Aorta (tissue), 5 donors: ENCODE results near the gene TMPRSS3. TPM values are rescaled to one million over a fixed set of nuclear protein-coding genes. Genes with fewer than 3 reads are reported as not detected.

Experiments used
- ATAC-seq: fragments of 200-7000 bp; cut with Tn5 transposase; one replicate; pipeline ENCODE4 v1.9.1; 2022; ENCODE audit warnings: moderate library complexity; ENCODE audit not compliant: low FRiP score
- DNase-seq, 2 donors: peaks; one replicate each; pipeline ENCODE4 v3.0.0-alpha.2; 2020
- H3K27ac ChIP-seq, 2 donors: one replicate each; pipeline ENCODE4 v1.5.1; 2013; ENCODE audit warnings: low read length in 2 of 2, mild to moderate bottlenecking in 2 of 2, moderate library complexity in 2 of 2, control low read depth in 1 of 2, inconsistent platforms in 1 of 2, low read depth in 1 of 2
- H3K27me3 ChIP-seq, 2 donors: one replicate each; pipeline ENCODE4 v1.6.1; 2013; ENCODE audit warnings: control low read depth in 1 of 2, low read length in 1 of 2, mild to moderate bottlenecking in 1 of 2, moderate library complexity in 1 of 2; ENCODE audit not compliant: insufficient read depth in 2 of 2, control insufficient read depth in 1 of 2
- H3K36me3 ChIP-seq, 2 donors: one replicate each; pipeline ENCODE4 v1.6.1; 2013; ENCODE audit warnings: control low read depth in 1 of 2, low read length in 1 of 2, mild to moderate bottlenecking in 1 of 2; ENCODE audit not compliant: insufficient read depth in 2 of 2, control insufficient read depth in 1 of 2
- H3K4me1 ChIP-seq, 2 donors: one replicate each; pipeline ENCODE4 v1.6.1; 2013; ENCODE audit warnings: low read length in 2 of 2, control low read depth in 1 of 2, mild to moderate bottlenecking in 1 of 2, moderate library complexity in 1 of 2; ENCODE audit not compliant: insufficient read depth in 2 of 2, control insufficient read depth in 1 of 2
- H3K4me3 ChIP-seq, 2 donors: one replicate each; pipeline ENCODE4 v1.5.1; 2013; ENCODE audit warnings: low read length in 2 of 2, control low read depth in 1 of 2, mild to moderate bottlenecking in 1 of 2
- H3K9me3 ChIP-seq: one replicate; pipeline ENCODE4 v1.6.1; 2013; ENCODE audit warnings: mild to moderate bottlenecking, low read length; ENCODE audit not compliant: control insufficient read depth
- WGBS, 2 donors: extraction: QIAGEN DNeasy Blood & Tissue Kit; methylation state at CpG; one replicate each; pipeline ENCODE4 v1.1.7; 2013; 5-methylcytosine and 5-hydroxymethylcytosine counted together
- intact Hi-C, 2 donors: fragments of 100-400 bp; cut with DNase I; formaldehyde crosslinking; loops; one replicate each; pipeline versions ENCODE4 v1.14.2 to v1.15.0; 2022
- polyA plus RNA-seq, 2 donors: library from polyadenylated mRNA; stranded (reverse); fragments of 200-250 nt; gene quantifications; one replicate each; pipeline ENCODE4 v1.2.3, GENCODE V29; 2013
- total RNA-seq, 2 donors: library from RNA; stranded (reverse); fragmentation: NEBNext Ultra II Directional; extraction: Animal tissue kit (Norgen Biotek cat#: 25700); gene quantifications; one replicate each; pipeline ENCODE4 v1.2.1, GENCODE V29; 2021
- donor health status: healthy with polysubstance abuse.
- donor health status: Bipolar disorder and iron deficiency.
- donor health status: DM: no; HTN: no; CAD: no.
- donor health status: DM: no; HTN: no; CAD: no.
- donor health status: DM: yes; HTN: yes; CAD: no.

The TMPRSS3 gene
- total and polyA plus RNA-seq, 4 donors = 0.15 TPM; not detected in 2

DNA sequence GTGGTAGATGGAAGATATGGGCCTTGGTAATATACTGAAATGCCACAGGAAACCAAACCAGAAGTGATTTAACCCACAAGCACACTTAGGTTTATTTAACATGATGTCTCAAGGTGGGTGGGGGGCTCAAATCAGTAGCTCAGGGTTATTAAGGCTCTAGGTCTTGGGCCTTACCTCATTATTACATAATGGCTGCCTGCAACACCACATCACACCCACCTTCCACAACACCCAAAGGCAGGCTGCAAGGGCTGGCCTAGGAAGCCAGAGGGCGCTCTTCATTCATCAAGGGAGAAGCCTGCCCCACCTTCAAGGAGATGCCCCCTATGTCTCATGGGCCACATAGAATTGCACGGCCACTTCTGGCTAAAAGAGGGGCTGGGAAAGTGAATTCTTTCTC lies 35.5 kb downstream of the TMPRSS3 start:
- no peak for ATAC-seq

DNA sequence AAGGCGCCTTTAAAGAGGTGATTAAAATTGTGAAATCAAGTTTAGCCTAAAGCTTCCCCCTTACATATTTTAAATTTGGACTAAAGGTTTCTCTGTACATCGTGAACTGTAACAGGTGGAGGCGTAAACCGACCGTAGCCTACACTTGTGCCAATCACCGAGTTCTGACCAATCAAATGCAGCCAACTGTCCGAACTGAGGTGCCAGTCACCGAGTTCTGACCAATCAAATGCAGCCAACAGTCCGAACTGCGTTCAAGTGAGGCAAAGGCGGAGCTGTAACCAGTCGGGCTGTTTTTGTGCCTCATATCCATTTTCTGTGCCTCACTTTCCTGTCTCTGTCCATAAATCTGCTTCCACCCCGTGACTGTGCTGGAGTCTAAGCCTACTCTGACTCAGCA lies 36.9 kb downstream of the TMPRSS3 start:
- no peaks in the 10 kb centered on the region for H3K36me3 ChIP-seq
- peaks cover 6% of the 10 kb centered on the region for H3K9me3 ChIP-seq
- 80 to 84% methylated on average over 13 of the region's 13 CpGs for WGBS, 2 donors
- H3K4me3 ChIP-seq = no peak overlapping the region
- DNase-seq (peak in 1 of 2 donors; percentile 24), ATAC-seq (no peak)
- no peaks in the 10 kb centered on the region for H3K4me1 ChIP-seq
- no peak overlapping the region for H3K27ac ChIP-seq
- H3K27me3 ChIP-seq = no peaks in the 10 kb centered on the region
- intact Hi-C loops = no loop called here

More for the DNA sequence above, 35.5 kb downstream of the TMPRSS3 start:
- WGBS, 2 donors = 60 to 71% methylated on average over 2 of the region's 2 CpGs
- no peaks in the 10 kb centered on the region for H3K27me3 ChIP-seq
- intact Hi-C loops = no loop called here
- DNase-seq = peak in 1 of 2 donors; percentile 16
- H3K9me3 ChIP-seq = peaks cover 6% of the 10 kb centered on the region
- H3K36me3 ChIP-seq = no peaks in the 10 kb centered on the region
- H3K4me1 ChIP-seq = no peaks in the 10 kb centered on the region
- H3K4me3 ChIP-seq = no peak overlapping the region
- H3K27ac ChIP-seq = no peak overlapping the region

DNA sequence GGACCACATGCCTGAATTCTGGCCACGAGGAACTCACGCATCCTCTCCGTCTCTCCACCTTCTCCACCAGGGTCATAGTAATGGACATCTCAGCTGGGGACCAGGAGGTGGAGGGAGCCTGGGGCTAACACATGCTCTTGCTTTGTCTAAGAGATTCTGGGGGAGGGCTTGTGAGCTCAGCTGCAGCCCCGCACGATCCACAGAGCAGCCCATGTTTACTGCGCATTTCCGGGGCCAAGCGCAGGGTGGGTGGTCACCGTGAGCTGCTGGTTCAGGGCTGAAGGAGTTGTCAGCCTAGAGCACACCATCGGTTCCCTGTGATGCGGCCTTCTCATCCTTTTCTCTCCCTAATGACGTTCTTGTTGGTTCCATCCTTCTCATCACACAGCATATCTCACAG lies 37.6 kb downstream of the TMPRSS3 start:
- 88 to 92% methylated on average over 12 of the region's 12 CpGs for WGBS, 2 donors
- Histone ChIP-seq H3K4me3 (no peak overlapping the region), H3K27me3 (no peaks in the 10 kb centered on the region), H3K36me3 (no peaks in the 10 kb centered on the region), H3K9me3 (peaks cover 8% of the 10 kb centered on the region), H3K27ac (no peak overlapping the region), H3K4me1 (no peaks in the 10 kb centered on the region)
- intact Hi-C loops = no loop called here
- peak in 1 of 2 donors; percentile 56 for DNase-seq
- ATAC-seq = no peak

DNA sequence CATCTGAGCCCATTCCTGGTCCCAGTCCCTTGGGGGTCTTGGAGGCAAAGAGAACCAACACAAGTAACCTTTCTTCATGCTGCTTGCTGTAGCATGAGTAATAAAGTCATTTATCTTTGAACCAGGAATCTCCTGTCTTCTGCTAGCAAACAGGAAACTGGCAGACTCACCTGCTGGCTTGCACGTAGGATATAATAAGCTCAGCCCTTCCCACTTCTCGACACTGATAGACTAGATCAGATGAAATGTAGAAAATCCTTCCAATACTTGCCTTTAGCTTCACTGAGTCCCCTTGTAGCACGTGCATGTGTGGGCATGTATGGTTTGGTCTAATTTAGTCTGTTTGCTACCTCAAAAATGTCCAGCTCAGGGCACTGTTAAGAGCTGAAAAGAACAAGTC lies 38.5 kb downstream of the TMPRSS3 start:
- 62 to 76% methylated on average over 3 of the region's 3 CpGs for WGBS, 2 donors
- intact Hi-C loops = no loop called here
- DNase-seq (no peak), ATAC-seq (no peak)
- H3K27me3 ChIP-seq = no peaks in the 10 kb centered on the region
- no peaks in the 10 kb centered on the region for H3K36me3 ChIP-seq
- no peaks in the 10 kb centered on the region for H3K4me1 ChIP-seq
- peaks cover 8% of the 10 kb centered on the region for H3K9me3 ChIP-seq
- H3K27ac ChIP-seq = no peak overlapping the region
- no peak overlapping the region for H3K4me3 ChIP-seq

DNA sequence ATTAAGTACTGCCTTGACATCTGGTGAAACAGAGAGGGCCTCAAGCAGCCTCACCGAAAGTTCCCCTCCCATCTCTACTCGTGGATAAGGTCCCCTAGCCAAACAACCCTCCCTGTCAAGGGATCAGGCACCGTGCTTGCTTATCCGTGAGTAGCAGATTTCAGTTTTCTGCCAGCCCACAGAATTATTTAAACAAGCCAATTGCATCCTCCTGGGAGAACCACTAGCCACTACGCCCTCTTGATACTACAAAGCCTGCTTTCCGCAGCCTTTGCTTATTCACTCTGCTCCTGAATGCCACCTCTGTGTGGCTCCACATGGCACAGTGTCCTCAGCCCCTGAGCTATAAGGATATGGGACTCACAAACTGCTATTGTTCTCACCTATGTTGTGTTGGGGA lies 39.2 kb downstream of the TMPRSS3 start:
- no peak overlapping the region for H3K27ac ChIP-seq
- WGBS, 2 donors = 33 to 35% methylated on average over 6 of the region's 6 CpGs
- H3K9me3 ChIP-seq = peaks cover 8% of the 10 kb centered on the region
- H3K4me1 ChIP-seq = no peaks in the 10 kb centered on the region
- no peak overlapping the region for H3K4me3 ChIP-seq
- ATAC-seq (no peak), DNase-seq (no peak)
- H3K27me3 ChIP-seq = no peaks in the 10 kb centered on the region
- no peaks in the 10 kb centered on the region for H3K36me3 ChIP-seq
- intact Hi-C loops = no loop called here

DNA sequence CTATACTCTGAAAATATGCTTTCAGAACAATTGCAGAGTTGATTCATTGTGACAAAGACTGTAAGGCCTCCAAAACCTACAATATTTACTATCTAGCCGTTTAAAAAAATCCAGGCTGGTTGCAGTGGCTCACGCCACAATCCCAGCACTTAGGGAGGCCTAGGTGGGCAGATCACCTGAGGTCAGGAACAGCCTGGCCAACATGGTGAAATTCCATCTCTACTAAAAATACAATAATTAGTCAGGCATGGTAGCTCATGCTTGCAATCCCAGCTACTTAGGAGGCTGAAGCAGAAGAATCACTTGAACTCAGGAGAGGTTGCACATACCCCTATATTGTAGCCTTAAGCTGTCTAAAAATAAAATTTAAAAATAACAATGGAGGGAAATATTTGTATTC lies 39.8 kb downstream of the TMPRSS3 start:
- Histone ChIP-seq H3K4me1 (no peaks in the 10 kb centered on the region), H3K27ac (no peak overlapping the region), H3K36me3 (no peaks in the 10 kb centered on the region), H3K27me3 (no peaks in the 10 kb centered on the region), H3K4me3 (no peak overlapping the region), H3K9me3 (peaks cover 8% of the 10 kb centered on the region)
- ATAC-seq (no peak), DNase-seq (no peak)
- 84 to 85% methylated on average over 2 of the region's 2 CpGs for WGBS, 2 donors
- intact Hi-C loops = no loop called here

DNA sequence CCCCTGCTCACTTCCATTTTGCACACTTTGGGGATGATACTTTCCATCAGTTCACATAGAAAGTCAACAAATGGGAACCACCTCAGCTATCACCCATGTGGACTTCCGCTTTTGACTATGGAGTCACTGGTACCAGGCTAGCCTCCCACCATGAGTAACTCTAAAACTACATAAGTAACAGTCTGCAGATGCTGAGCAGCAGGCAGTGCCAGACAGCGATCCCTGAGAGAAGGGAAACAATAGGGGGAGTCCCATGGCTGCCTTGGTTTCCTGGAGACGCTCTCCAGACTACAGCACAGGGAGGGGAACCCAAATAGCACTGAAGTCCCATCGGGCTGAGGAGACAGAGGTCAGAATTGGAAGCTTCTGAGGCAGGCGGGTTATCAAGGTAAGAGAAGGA lies 42.2 kb downstream of the TMPRSS3 start:
- 81 to 88% methylated on average over 5 of the region's 5 CpGs for whole genome bisulfite sequencing, 2 donors
- intact Hi-C loops = no loop called here
- no peak for ATAC-seq
- H3K27me3 ChIP-seq = no peaks in the 10 kb centered on the region
- H3K9me3 ChIP-seq = peaks cover 4% of the 10 kb centered on the region
- H3K4me3 ChIP-seq = no peak overlapping the region
- DNase-seq = no peak
- no peak overlapping the region for H3K27ac ChIP-seq
- no peaks in the 10 kb centered on the region for H3K36me3 ChIP-seq
- no peaks in the 10 kb centered on the region for H3K4me1 ChIP-seq

DNA sequence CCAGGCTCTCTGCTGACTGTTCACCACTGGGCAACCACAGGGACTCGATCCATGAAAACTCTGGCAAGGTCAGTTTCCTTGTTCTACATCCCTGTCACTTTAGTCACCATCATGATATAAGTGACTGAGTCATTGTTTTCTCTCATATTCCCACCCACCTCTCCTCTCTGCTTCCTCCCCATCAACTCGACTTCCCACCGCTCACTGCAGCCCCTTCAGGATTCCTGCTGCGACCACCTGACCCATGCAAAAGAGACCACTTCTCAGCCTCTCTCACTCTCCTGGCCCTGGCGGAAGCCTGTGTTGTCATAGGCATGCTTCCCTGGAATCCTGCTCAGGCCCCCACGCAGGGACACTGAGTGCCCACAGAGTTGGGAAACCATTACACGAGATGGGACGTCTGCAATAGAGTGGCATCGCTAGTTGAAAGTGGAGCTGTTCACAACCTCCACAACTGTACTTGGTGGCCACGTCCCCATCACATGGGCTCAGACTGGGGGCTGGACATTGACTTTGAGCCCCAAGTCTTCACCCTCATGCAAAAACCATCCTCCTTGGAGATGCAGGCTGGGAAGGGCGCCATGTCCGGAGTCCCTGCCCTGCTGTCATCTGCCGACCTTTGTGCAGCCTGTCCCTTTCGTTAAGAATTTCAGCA lies 43.3 kb downstream of the TMPRSS3 start:
- Histone ChIP-seq H3K4me3 (no peak overlapping the region), H3K36me3 (no peaks in the 10 kb centered on the region), H3K27me3 (no peaks in the 10 kb centered on the region), H3K9me3 (peaks cover 4% of the 10 kb centered on the region), H3K27ac (no peak overlapping the region), H3K4me1 (no peaks in the 10 kb centered on the region)
- DNase-seq = peak in 1 of 2 donors; percentile 44
- no peak for ATAC-seq
- intact Hi-C loops = no loop called here
- WGBS, 2 donors = 72 to 77% methylated on average over 14 of the region's 14 CpGs

DNA sequence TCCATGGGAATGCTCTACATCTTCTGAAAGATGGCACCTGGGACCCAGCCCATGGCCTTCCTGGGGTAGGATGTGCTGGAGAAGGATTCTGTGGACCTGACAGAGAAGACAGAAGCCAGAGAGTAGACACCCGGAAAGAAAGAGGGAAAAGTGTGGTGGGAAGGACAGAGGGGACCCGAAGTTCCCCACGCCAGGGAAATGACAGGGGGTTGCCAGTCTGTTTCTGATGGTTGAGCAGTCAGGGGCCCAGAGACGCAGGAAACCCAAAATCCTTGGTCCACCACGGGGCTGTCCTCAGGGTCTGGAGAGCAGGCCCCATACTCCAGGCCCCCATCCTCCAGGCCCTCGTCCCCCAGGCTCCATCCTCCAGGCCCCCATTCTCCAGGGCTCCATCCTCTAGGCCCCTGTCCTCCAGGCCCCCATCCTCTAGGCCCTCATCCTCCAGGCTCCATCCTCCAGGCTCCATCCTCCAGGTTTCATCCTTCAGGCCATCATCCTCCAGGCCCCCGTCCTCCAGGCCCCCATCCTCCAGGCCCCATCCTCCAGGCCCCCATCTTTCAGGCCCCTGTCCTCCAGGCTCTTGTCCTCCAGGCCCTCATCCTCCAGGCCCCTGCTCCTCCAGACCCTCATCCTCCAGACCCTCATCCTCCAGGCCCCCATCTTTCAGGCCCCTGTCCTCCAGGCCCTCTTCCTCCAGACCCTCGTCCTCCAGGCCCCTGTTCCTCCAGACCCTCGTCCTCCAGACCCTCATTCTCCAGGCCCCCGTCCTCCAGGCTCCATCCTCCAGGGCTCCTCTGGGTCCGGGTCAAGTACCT lies 44.0 kb downstream of the TMPRSS3 start:
- H3K27ac ChIP-seq = no peak overlapping the region
- ATAC-seq (no peak), DNase-seq (peak in 1 of 2 donors; percentile 32)
- no peaks in the 10 kb centered on the region for H3K36me3 ChIP-seq
- no peaks in the 10 kb centered on the region for H3K27me3 ChIP-seq
- H3K4me3 ChIP-seq = no peak overlapping the region
- peaks cover 2% of the 10 kb centered on the region for H3K9me3 ChIP-seq
- 78 to 83% methylated on average over 11 of the region's 11 CpGs for WGBS, 2 donors
- intact Hi-C loops = no loop called here
- H3K4me1 ChIP-seq = no peaks in the 10 kb centered on the region
